Measurements from ENCODE around the gene FANCC. TPM values are rescaled to one million over a fixed set of nuclear protein-coding genes. Genes with fewer than 3 reads are reported as not detected.

Gene FANCC
- total and polyA plus RNA-seq, 2 of the 8 experiments (the other 6 are each of a cell fraction or from before 2014, with no cell fraction given): 7.8 to 15.2 TPM

GRCh38 chr9:95213117-95213516, 104.4 kb downstream of the FANCC start:
- no peak overlapping the region for H4K8ac ChIP-seq (ENCODE audit: extremely low read depth, insufficient read depth, low read length)
- H4K20me1 ChIP-seq (replicated peaks in 1 of 2; ENCODE audit: control insufficient read depth in 1 of 2, insufficient read depth in 2 of 2, low read length in 2 of 2): no peaks in the 10 kb centered on the region
- no peaks in the 10 kb centered on the region for H3K23me2 ChIP-seq (ENCODE audit: low read depth, low read length)
- H4K91ac ChIP-seq (replicated peaks; ENCODE audit: insufficient read length, low read length): no peak overlapping the region
- peaks cover 0 to 3% (median 2%) of the 10 kb centered on the region in 4 experiments; a peak in 3 of 7 replicates for H3K4me1 ChIP-seq (replicated peaks in 1 of 4; ENCODE audit: control insufficient read depth in 3 of 4, insufficient read depth in 4 of 4, low read length in 3 of 4)
- no peaks in the 10 kb centered on the region for H3K36me3 ChIP-seq (ENCODE audit: control insufficient read depth in 2 of 4, insufficient read depth in 4 of 4, low read length in 3 of 4)
- no peak overlapping the region for H3K23ac ChIP-seq (ENCODE audit: insufficient read length)
- no peak overlapping the region for H2BK120ac ChIP-seq (replicated peaks; ENCODE audit: low read depth, low read length)
- H2BK20ac ChIP-seq (ENCODE audit: low read length): no peak overlapping the region
- no peak for FAIRE-seq
- H2BK12ac ChIP-seq (ENCODE audit: low read depth, low read length): no peak overlapping the region
- H3K4me3 ChIP-seq (ENCODE audit: extremely low read depth in 1 of 4, insufficient read depth in 2 of 4, low read depth in 3 of 4, low read length in 4 of 4): no peak overlapping the region
- DNase-seq (ENCODE audit: low read depth in 1 of 2, low spot score in 2 of 2): no peak
- CTCF ChIA-PET (ENCODE audit: partially characterized antibody): interaction anchor here (0.6 kb wide), 1 partner anchor 20 kb away, joined by 4 read pairs; no protein-coding TSS in a partner anchor
- H2AK5ac ChIP-seq (ENCODE audit: low read depth, low read length): no peak overlapping the region
- no peak overlapping the region for H3K27ac ChIP-seq (ENCODE audit: low read depth, low read length)
- no peak overlapping the region for H4K5ac ChIP-seq (ENCODE audit: insufficient read length, low read depth, low read length)
- no peak overlapping the region for H2BK15ac ChIP-seq (ENCODE audit: low read length)
- POLR2A ChIA-PET (ENCODE audit: partially characterized antibody): interaction anchor here (1.0 kb wide), 1 partner anchor 8 kb away, joined by 3 read pairs; no protein-coding TSS in a partner anchor
- no peak overlapping the region for H2BK5ac ChIP-seq (ENCODE audit: low read depth, low read length)
- H3K9me3 ChIP-seq (ENCODE audit: insufficient read depth in 2 of 2, low read depth in 1 of 2, low read length in 1 of 2): no peaks in the 10 kb centered on the region
- H3K18ac ChIP-seq (ENCODE audit: extremely low read depth, low read length): no peak overlapping the region
- H3K4me2 ChIP-seq (ENCODE audit: insufficient read depth in 1 of 2, low read depth in 2 of 2, low read length in 2 of 2): no peak overlapping the region
- no peak overlapping the region for H3K14ac ChIP-seq (ENCODE audit: insufficient read length)
- no peak overlapping the region for H3K56ac ChIP-seq (replicated peaks; ENCODE audit: insufficient read length, low read depth, low read length)
- no peaks in the 10 kb centered on the region for H3K27me3 ChIP-seq (replicated peaks in 1 of 4; ENCODE audit: control insufficient read depth in 3 of 4, extremely low read depth in 1 of 4, insufficient read depth in 3 of 4, low read length in 3 of 4)
- H3K9ac ChIP-seq (replicated peaks in 1 of 4; ENCODE audit: extremely low read depth in 1 of 4, low read depth in 3 of 4, low read length in 3 of 4): no peak overlapping the region
- no peak overlapping the region for H3K4ac ChIP-seq (replicated peaks; ENCODE audit: insufficient read length, low read depth, low read length)
- H2AFZ ChIP-seq (ENCODE audit: low read length): no peak overlapping the region
- H3K79me1 ChIP-seq (ENCODE audit: low read depth, low read length): no peaks in the 10 kb centered on the region
- H3K79me2 ChIP-seq (ENCODE audit: control insufficient read depth in 1 of 2, insufficient read depth in 2 of 2, low read length in 2 of 2): no peaks in the 10 kb centered on the region
- no peak for TF ChIP-seq CBX8 (IDR thresholded peaks at IDR 0.05; ENCODE audit: borderline replicate concordance, low read depth, low read length)
- no peak for TF ChIP-seq TAF1 (IDR thresholded peaks at IDR 0.05; ENCODE audit: low read depth, low read length)
